Measurements from ENCODE around the gene CLDN11.

- no peak for TF ChIP-seq EZH2 (IDR thresholded peaks at IDR 0.05; ENCODE audit: low read length, missing control alignments)
- TF ChIP-seq, protein P1, sequence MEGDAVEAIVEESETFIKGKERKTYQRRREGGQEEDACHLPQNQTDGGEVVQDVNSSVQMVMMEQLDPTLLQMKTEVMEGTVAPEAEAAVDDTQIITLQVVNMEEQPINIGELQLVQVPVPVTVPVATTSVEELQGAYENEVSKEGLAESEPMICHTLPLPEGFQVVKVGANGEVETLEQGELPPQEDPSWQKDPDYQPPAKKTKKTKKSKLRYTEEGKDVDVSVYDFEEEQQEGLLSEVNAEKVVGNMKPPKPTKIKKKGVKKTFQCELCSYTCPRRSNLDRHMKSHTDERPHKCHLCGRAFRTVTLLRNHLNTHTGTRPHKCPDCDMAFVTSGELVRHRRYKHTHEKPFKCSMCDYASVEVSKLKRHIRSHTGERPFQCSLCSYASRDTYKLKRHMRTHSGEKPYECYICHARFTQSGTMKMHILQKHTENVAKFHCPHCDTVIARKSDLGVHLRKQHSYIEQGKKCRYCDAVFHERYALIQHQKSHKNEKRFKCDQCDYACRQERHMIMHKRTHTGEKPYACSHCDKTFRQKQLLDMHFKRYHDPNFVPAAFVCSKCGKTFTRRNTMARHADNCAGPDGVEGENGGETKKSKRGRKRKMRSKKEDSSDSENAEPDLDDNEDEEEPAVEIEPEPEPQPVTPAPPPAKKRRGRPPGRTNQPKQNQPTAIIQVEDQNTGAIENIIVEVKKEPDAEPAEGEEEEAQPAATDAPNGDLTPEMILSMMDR (conservative IDR thresholded peaks at IDR 0.05 in 1 of 2, IDR thresholded peaks at IDR 0.05 in 1 of 2; ENCODE audit: low read depth in 1 of 2, low read length in 2 of 2): no peak
Measured at GRCh38 chr3:170442947-170443346, 24.3 kb downstream of the CLDN11 start.

Measured in fibroblast of lung (primary cell).